GM21576 (cell line): ENCODE measurements around the gene FBXO40.

ENCODE experiments used
- ATAC-seq: cut with Tn5 transposase; IDR thresholded peaks from one replicate; pipeline ENCODE4 v1.9.1; 2021; ENCODE audit warnings: mild to moderate bottlenecking, moderate library complexity; ENCODE audit not compliant: unreplicated experiment

FBXO40 gene

DNA sequence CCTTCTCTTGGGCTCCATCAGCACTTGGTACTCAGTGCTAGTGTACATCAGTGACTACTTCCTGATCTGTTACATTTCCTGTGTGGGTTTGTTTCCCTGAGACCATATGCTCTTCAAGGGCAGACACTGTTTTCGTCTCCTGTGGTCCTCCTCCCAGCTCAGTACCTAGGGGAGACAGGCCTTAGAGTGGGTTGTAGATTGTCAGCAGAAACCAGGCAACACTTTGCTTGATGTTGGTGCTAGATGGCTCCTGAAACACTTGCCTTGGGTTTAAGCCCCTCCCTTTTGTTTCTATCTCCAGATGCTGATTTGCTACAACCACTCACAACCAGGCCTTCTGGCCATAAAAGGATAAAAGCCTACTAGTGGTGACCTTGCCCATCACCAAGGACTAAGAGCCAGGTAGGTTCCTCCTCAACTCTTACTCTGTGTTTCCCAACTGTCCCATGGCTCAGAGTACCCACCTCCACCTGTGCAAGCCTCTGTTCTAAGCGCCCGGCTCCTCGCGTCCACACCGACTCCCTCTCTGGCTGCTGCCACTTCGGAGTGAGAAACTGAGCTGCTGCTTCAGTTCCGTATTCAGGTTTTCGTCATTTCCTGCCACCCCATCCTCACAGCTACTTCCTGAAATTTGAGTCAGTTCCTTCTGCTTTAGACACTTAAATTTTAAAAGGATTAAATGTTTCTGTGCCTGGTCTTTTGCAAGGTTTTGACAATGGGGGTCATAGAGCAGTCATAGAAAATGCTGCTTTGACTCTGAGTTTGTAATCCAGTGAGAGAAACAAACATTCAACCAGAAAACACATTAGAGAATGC lies 67.4 kb downstream of the FBXO40 start, which contains the start of gene HCLS1:
Gene HCLS1, minus strand, starts transcription at position 548 of the 816 bp plus-strand sequence. CDS start 2,556 bp downstream, outside the sequence.
- ATAC-seq = peak; percentile 77

- no peak for ATAC-seq
These were observed 68.2 kb downstream of the FBXO40 start for GRCh38 chr3:121661376-121661775.

DNA sequence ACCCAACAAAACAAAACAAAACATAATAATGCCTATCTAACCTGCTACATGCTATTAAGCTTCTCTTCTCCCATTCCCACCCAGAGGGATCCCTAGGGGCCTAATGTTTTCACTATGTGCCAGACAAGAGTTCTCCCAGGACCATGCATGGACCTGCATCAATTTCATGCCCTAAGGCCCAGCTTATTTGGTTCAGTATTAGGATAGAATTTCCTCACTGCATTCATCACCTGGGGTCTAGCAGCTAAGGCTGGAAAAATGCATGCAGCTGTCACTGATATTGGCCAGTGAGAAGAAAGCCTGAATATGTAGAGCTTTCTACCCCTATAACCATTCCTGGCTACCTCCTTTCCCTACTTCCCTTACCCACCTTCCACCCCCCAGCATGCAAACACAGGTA lies 69.6 kb downstream of the FBXO40 start:
- ATAC-seq = no peak

- ATAC-seq = no peak
These were observed 70.1 kb downstream of the FBXO40 start for GRCh38 chr3:121663171-121663847.

- no peak for ATAC-seq
These were observed 72.3 kb downstream of the FBXO40 start for GRCh38 chr3:121665488-121665887.

GRCh38 chr3:121667333-121667732 lies 74.2 kb downstream of the FBXO40 start:
- no peak for ATAC-seq

GRCh38 chr3:121670676-121671075 lies 77.5 kb downstream of the FBXO40 start:
- ATAC-seq = no peak

GRCh38 chr3:121677141-121677540 lies 84.0 kb downstream of the FBXO40 start:
- no peak for ATAC-seq
